Temporal lobe (tissue), 1 donor: Measurements from ENCODE around the gene SUSD3. TPM values are rescaled to one million over a fixed set of nuclear protein-coding genes. Genes with fewer than 3 reads are reported as not detected.

Source experiments
- total RNA-seq: library from RNA; depleted of rRNA; stranded (reverse); fragments of >200 nt; gene quantifications from one replicate; pipeline ENCODE4 v1.2.3, GENCODE V29; 2014

SUSD3 gene
- total RNA-seq, 1 donor from 2014 or later = 0.25 TPM

Other genes starting within 250 kb of the SUSD3 start
- gene ZNF484, start 180.7 kb upstream of the SUSD3 start, total RNA-seq = 52.1 TPM
- 18.7 TPM for gene FGD3, start 111.2 kb upstream of the SUSD3 start, total RNA-seq
- 14.5 TPM for gene CARD19, start 37.5 kb downstream of the SUSD3 start, total RNA-seq
- gene NINJ1, start 75.5 kb downstream of the SUSD3 start, total RNA-seq = 6.9 TPM
- 30.7 TPM for gene WNK2, start 125.4 kb downstream of the SUSD3 start, total RNA-seq